Gastrocnemius medialis (tissue), 4 donors: ENCODE measurements around the gene TMEM60. TPM values are rescaled to one million over a fixed set of nuclear protein-coding genes. Genes with fewer than 3 reads are reported as not detected.

Experiments used
- ATAC-seq, 2 donors: fragments of 150-250 bp; one replicate each; pipeline ENCODE4 v1.9.1; 2016
- DNase-seq, 2 donors: peaks; one replicate each; pipeline ENCODE4 v3.0.0-alpha.2; 2019
- H3K27ac ChIP-seq, 4 donors: fragments of 200-600 bp; sonication (generic); 1 replicate in 1 of 4; 2 replicates in 3 of 4; pipeline ENCODE4 v1.5.1; 2016 to 2018; ENCODE audit warnings: mild to moderate bottlenecking in 2 of 4, moderate library complexity in 1 of 4
- H3K27me3 ChIP-seq, 3 donors: fragments of 200-600 bp; sonication (generic) in 2 of 3; 1 replicate in 1 of 3; 2 replicates in 2 of 3; pipeline versions ENCODE4 v1.5.1 to v1.6.0; 2016 to 2019; ENCODE audit warnings: mild to moderate bottlenecking in 1 of 3, moderate library complexity in 1 of 3
- H3K36me3 ChIP-seq, 2 donors: fragments of 200-600 bp; sonication (generic) in 1 of 2; one replicate each; pipeline ENCODE4 v1.5.1; 2017 to 2018
- H3K4me1 ChIP-seq, 2 donors: fragments of 200-600 bp; sonication (generic) in 1 of 2; one replicate each; pipeline ENCODE4 v1.5.1; 2016 to 2017; ENCODE audit warnings: mild to moderate bottlenecking in 2 of 2
- H3K4me3 ChIP-seq, 4 donors: fragments of 200-600 bp; sonication (generic) in 3 of 4; 1 replicate in 1 of 4; 2 replicates in 3 of 4; pipeline ENCODE4 v1.5.1; 2016 to 2019; ENCODE audit warnings: mild to moderate bottlenecking in 2 of 4
- H3K9me3 ChIP-seq, 3 donors: fragments of 200-600 bp; sonication (generic) in 2 of 3; 1 replicate in 1 of 3; 2 replicates in 2 of 3; pipeline ENCODE4 v1.5.1; 2016 to 2019
- CTCF ChIP-seq, 5 experiments: fragments of 450-650 bp in 3 of 5; fragments of 200-600 bp in 2 of 5; sonication (generic) in 2 of 5; IDR thresholded peaks in 4 of 5; conservative IDR thresholded peaks in 1 of 5; 1 replicate in 4 of 5; 2 replicates in 1 of 5; pipeline ENCODE4 v1.5.1; 2016 to 2019; ENCODE audit warnings: antibody characterized with exemption in 5 of 5, mild to moderate bottlenecking in 3 of 5, moderate library complexity in 3 of 5
- POLR2A ChIP-seq, 2 donors: fragments of 450-650 bp; IDR thresholded peaks; one replicate each; pipeline ENCODE4 v1.6.1; 2017; ENCODE audit warnings: antibody characterized with exemption in 2 of 2, mild to moderate bottlenecking in 2 of 2, moderate library complexity in 2 of 2
- in situ Hi-C, 4 donors: fragments of 200-750 bp; cut with MboI; loops; one replicate each; pipeline versions ENCODE4 v1.15.0 to v1.8.0; 2017; ENCODE audit warnings: low sequenced_read_pairs in 4 of 4
- intact Hi-C: fragments of 100-400 bp; cut with DNase I; formaldehyde crosslinking; loops from one replicate; pipeline ENCODE4 v1.15.1; 2023; ENCODE audit warnings: low total_unique reads
- total RNA-seq, 4 donors: library from RNA; depleted of rRNA; stranded (reverse); fragments of >200 nt; gene quantifications; one replicate each; pipeline versions ENCODE4 v1.1.0 to v1.2.3, GENCODE V29; 2016

TMEM60 gene
- total RNA-seq, 4 donors from 2014 or later, result 7.0 to 26.9 (median 13.3) TPM

- peaks cover 23 to 54% of the 10 kb centered on the region in 2 donors for H3K4me1 ChIP-seq
- H3K4me3 ChIP-seq, result peak overlapping the region in 1 of 4 donors; percentile 93
Observed at GRCh38 chr7:77800730-77801129, 2.5 kb upstream of the TMEM60 start.

GRCh38 chr7:77800158-77800557 lies 1.9 kb upstream of the TMEM60 start:
- Histone ChIP-seq H3K36me3 (no peaks in the 10 kb centered on the region), H3K27ac (peak overlapping the region; percentile 98 to 99 (median 98)), H3K4me1 (peaks cover 27 to 60% of the 10 kb centered on the region in 2 donors), H3K27me3 (no peaks in the 10 kb centered on the region), H3K4me3 (peak overlapping the region; percentile 86 to 93 (median 89)), H3K9me3 (no peaks in the 10 kb centered on the region)
- DNase-seq, result no peak
- intact Hi-C loops, result loop anchor here (5.0 kb wide), 1 partner anchor 52 kb away; no protein-coding TSS in a partner anchor
- TF ChIP-seq POLR2A (IDR thresholded peaks at IDR 0.05) (no peak), CTCF (IDR thresholded peaks at IDR 0.05 in 4 of 5, conservative IDR thresholded peaks at IDR 0.05 in 1 of 5) (no peak)
- in situ Hi-C loops, result no loop called here
- no peak for ATAC-seq

More at GRCh38 chr7:77800730-77801129, 2.5 kb upstream of the TMEM60 start:
- no peak for TF ChIP-seq POLR2A (IDR thresholded peaks at IDR 0.05)
- no peak for TF ChIP-seq CTCF (IDR thresholded peaks at IDR 0.05 in 4 of 5, conservative IDR thresholded peaks at IDR 0.05 in 1 of 5)
- Histone ChIP-seq H3K27me3 (no peaks in the 10 kb centered on the region), H3K36me3 (no peaks in the 10 kb centered on the region), H3K27ac (peak overlapping the region; percentile 98 to 99 (median 98)), H3K9me3 (no peaks in the 10 kb centered on the region)
- intact Hi-C loops (loop anchor here (5.0 kb wide), 1 partner anchor 52 kb away; no protein-coding TSS in a partner anchor), in situ Hi-C loops (no loop called here)
- no peak for DNase-seq
- no peak for ATAC-seq

GRCh38 chr7:77799078-77799964 lies 1.1 kb upstream of the TMEM60 start:
- Histone ChIP-seq H3K9me3 (no peaks in the 10 kb centered on the region), H3K4me1 (peaks cover 34 to 65% of the 10 kb centered on the region in 2 donors), H3K27me3 (no peaks in the 10 kb centered on the region), H3K4me3 (peak overlapping the region; percentile 86 to 93 (median 89)), H3K36me3 (no peaks in the 10 kb centered on the region), H3K27ac (peak overlapping the region; percentile 98 to 99 (median 98))
- in situ Hi-C loops, result loop anchor here in 1 of 4 donors (10.0 kb wide), 1 partner anchor 105 kb away; the partner anchor contains the start of gene RSBN1L
- TF ChIP-seq CTCF (IDR thresholded peaks at IDR 0.05 in 4 of 5, conservative IDR thresholded peaks at IDR 0.05 in 1 of 5), result no peak
- peak; percentile 56 to 63 for TF ChIP-seq POLR2A (IDR thresholded peaks at IDR 0.05)
- ATAC-seq (peak; percentile 69 to 72), DNase-seq (peak; percentile 56 to 65)
- intact Hi-C loops, result loop anchor here (2.0 to 10.0 kb wide), 5 partner anchors 88 to 1475 kb away; partner anchors contain the start of genes PTPN12 and RSBN1L

GRCh38 chr7:77797734-77798393 lies 370 bp downstream of the TMEM60 start:
- intact Hi-C loops, result loop anchor here (2.0 to 10.0 kb wide), 5 partner anchors 89 to 1473 kb away; partner anchors contain the start of genes PTPN12 and RSBN1L
- in situ Hi-C loops, result loop anchor here in 1 of 4 donors (10.0 kb wide), 1 partner anchor 103 kb away; the partner anchor contains the start of gene RSBN1L
- Histone ChIP-seq H3K9me3 (no peaks in the 10 kb centered on the region), H3K27ac (peak overlapping the region; percentile 92 to 99 (median 98)), H3K36me3 (no peaks in the 10 kb centered on the region), H3K4me3 (peak overlapping the region; percentile 80 to 93 (median 89)), H3K4me1 (peaks cover 39 to 63% of the 10 kb centered on the region in 2 donors), H3K27me3 (no peaks in the 10 kb centered on the region)
- ATAC-seq, result peak; percentile 1 to 11
- no peak for DNase-seq
- TF ChIP-seq CTCF (IDR thresholded peaks at IDR 0.05 in 4 of 5, conservative IDR thresholded peaks at IDR 0.05 in 1 of 5) (no peak), POLR2A (IDR thresholded peaks at IDR 0.05) (no peak)
